Activated CD8-positive, alpha-beta memory T cell treated with anti-CD3 and anti-CD28 coated beads for 24 hours (primary cell): ENCODE measurements around the gene COL18A1.
A peak's percentile ranks its signal among the peaks of the same experiment; 100 is the strongest.

Source experiments
- DNase-seq: peaks from one replicate; pipeline ENCODE4 v3.0.0-alpha.2; 2020

COL18A1 gene

DNA sequence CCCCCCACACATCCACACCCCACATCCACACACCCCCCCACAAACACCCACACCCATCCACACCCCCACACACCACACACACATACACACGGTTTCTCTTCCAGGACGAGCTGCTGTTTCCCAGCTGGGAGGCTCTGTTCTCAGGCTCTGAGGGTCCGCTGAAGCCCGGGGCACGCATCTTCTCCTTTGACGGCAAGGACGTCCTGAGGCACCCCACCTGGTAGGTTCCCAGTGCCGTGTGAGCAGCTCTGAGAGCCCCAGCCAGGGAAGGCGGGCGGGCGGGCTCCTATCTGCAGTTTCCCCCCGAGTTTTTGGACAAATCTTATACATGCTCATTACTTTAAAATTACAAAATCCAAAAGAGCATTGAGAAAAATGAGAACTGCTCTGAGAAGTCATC lies 106.0 kb downstream of the COL18A1 start:
- DNase-seq, result no peak

DNA sequence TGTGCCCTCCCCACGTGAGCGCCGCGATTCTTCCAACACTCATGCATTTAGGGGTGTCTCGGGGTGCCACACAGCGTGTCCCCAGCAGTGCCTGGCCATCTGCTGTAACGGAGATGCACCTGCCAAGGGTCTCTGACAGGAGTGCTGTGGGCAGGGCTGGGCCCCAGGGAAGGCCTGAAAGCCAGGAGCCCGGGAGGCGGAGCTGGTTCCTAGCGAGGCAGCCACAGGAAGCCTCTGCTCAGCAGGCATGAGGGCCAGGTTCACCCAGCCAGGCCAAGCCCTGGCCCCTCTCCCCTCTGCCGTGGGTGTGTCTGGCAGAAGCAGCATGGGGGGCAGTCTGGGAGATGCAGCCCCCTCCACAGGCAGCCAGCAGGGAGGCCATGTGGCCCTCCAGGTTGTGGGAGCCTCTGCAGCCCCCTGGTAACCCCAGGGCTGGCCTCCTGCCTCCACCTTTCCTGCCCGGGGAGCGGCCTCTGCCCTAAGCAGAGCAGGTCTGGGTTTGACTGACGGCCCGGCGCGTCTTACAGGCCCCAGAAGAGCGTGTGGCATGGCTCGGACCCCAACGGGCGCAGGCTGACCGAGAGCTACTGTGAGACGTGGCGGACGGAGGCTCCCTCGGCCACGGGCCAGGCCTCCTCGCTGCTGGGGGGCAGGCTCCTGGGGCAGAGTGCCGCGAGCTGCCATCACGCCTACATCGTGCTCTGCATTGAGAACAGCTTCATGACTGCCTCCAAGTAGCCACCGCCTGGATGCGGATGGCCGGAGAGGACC lies 106.9 kb downstream of the COL18A1 start:
- DNase-seq, result no peak

DNA sequence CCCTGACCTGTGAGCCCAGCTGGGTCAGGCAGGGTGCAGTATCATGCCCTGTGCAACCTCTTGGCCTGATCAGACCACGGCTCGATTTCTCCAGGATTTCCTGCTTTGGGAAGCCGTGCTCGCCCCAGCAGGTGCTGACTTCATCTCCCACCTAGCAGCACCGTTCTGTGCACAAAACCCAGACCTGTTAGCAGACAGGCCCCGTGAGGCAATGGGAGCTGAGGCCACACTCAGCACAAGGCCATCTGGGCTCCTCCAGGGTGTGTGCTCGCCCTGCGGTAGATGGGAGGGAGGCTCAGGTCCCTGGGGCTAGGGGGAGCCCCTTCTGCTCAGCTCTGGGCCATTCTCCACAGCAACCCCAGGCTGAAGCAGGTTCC lies 107.6 kb downstream of the COL18A1 start:
- no peak for DNase-seq

DNA sequence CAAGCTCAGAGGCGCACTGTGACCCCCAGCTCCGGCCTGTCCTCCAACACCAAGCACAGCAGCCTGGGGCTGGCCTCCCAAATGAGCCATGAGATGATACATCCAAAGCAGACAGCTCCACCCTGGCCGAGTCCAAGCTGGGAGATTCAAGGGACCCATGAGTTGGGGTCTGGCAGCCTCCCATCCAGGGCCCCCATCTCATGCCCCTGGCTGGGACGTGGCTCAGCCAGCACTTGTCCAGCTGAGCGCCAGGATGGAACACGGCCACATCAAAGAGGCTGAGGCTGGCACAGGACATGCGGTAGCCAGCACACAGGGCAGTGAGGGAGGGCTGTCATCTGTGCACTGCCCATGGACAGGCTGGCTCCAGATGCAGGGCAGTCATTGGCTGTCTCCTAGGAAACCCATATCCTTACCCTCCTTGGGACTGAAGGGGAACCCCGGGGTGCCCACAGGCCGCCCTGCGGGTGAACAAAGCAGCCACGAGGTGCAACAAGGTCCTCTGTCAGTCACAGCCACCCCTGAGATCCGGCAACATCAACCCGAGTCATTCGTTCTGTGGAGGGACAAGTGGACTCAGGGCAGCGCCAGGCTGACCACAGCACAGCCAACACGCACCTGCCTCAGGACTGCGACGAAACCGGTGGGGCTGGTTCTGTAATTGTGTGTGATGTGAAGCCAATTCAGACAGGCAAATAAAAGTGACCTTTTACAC lies 108.2 kb downstream of the COL18A1 start:
- no peak for DNase-seq

DNA sequence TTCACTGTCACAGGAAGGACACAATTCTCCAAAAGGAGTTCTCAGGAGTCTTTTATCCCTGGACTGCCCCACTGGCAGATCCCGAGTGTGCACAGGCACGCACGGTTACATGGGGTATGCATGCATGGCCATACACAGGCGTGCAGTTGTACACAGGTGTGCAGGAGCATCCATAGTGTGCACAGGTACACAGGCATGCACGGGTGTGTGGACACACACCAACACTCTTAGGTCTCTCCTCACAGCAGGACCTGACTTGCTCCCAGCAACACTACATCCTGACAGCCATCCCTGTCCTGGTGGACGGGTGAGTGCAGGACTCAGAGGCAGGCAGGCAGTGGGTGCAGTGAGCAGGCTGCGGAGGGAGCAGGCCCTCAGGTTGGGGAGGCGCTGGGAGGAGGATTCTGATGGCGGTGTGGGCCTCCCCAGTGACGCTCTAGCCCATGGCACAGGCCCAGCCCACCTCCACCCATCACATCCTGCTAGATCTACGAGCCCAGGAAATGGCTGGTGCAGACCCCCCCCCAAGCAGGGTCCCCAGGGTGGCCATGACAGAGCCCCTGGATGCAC lies 108.9 kb downstream of the COL18A1 start:
- no peak for DNase-seq

DNA sequence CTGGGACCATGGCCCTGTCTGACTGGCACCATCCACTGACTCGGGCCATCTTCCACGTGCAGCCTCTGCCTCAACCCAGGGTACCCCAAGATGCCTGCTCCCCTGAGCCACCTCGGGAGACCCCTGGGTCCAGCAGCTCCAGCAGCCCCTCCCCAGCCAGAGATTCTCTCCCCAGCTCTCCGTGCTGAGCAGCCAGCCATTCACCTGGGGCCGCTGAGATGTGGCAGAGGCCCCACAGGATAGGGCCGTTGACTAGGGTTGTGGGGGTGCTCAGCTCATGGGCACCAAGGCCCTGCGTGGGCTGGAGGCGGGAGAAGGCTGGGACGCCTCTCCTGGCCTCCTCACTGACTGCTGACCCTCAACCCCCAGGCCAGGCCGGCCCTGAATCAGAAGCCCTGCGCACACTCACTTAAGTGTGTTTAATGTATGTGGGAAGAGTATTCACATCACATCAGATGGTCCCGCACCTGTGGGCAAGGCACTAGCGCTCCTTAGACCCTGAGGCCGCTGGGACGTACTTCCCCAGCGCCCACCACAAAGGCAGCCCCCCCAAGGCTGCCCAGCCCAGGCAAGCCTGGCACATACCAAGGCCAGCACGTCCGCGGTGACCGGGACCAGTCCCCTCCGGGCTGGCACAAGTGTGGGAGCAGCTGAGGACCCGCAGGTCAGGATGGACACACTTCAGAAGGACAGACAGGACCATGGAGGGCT lies 109.5 kb downstream of the COL18A1 start:
- DNase-seq, result no peak

- no peak for DNase-seq
These were observed 110.5 kb downstream of the COL18A1 start for GRCh38 chr21:45515241-45516061.

- no peak for DNase-seq
These were observed 111.2 kb downstream of the COL18A1 start for GRCh38 chr21:45516071-45516670.

- DNase-seq, result no peak
These were observed 111.7 kb downstream of the COL18A1 start for GRCh38 chr21:45516671-45517151.

DNA sequence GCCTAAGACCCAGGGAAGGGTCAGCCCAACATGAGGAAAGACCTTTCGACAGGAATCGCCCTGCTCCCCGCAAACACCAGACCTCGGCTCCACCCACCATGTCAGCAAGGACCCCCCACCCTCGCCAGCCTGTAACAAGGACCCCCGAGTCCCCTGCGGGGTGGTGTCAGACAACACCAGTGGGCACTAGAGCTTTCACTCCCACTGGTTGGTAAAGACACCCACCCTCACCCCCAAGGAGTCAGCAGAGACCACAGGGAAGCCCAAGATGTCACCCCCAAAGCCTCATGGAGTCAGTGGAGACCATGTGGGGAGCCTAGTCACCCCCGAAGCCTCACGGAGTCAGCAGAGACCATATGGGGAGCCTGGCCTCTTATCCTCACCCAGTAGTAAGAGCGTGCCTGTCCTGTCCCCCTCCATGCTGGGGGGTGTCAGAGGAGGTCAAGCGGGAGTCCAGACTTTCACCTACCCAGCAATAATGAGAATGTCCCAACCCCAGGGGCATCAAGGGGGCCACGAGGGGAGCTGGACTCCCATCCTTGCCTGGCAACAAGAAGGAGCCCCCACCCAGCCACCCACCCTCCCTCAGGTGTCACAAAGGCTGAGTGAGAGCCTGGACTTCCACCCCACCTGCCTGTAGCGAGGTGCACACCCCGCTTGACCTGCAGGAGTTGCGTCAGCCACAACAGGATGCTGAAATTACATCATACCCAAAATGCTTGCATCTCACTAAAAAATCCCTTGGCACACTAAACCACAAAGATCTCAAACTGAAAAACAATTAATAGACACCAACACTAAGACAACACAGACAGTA lies 112.5 kb downstream of the COL18A1 start:
- no peak for DNase-seq

DNA sequence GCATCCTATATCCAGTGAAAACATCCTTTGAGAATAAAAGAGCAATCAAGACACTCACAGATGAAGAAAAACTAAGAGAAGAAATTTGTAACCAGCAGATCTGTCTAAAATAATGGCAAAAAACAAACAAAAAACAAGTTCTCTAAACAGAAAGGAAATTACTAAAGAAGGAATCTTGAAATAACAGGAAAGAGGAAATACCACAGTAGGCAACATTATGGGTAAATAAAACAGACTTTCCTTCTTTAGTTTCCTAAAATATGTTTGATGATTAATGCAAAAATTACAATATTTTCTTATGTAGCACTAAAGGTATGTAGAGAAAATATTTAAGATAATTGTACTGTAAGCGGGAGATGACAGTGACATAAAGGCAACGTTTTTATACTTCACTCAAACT lies 113.8 kb downstream of the COL18A1 start:
- DNase-seq, result no peak

DNA sequence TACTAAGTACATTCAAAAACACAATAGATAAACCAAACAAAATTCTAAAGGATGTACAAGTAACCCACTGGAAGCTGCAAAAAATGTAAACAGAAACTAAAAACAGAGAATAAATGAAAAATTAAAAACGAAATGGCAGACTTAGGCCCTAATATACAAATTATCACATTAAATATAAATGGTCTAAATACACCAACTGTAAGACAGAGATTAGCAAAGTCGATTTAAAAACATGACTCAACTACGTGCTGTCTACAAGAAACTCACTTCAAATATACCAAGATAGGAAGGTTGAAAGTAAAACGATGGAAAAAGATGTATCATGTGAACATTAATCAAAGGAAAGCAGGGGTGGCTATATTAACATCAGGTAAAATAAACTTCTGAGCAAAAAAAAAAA lies 114.2 kb downstream of the COL18A1 start:
- no peak for DNase-seq

GRCh38 chr21:45521241-45521640 lies 116.3 kb downstream of the COL18A1 start:
- no peak for DNase-seq

DNA sequence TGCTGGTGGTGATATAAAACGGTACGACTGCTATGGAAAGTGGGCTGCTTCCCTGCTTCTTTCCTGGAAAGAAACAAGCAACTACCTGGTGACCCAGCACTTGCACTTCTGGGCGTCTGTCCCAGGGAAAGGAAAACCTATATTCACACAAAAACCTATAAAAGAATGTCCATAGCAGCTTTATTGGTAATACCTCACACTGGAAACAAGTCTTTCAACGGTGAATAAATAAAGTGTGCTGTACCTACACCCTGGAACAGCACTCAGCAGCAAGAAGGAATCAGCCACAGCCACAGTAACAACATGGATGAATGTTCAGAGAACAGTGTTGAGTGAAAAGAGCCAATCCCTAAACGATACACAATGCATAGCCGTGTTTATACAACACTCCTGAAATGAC lies 117.4 kb downstream of the COL18A1 start:
- no peak for DNase-seq

- peak; percentile 38 for DNase-seq
These were observed 118.0 kb downstream of the COL18A1 start for GRCh38 chr21:45522986-45523385.

- peak; percentile 54 for DNase-seq
These were observed 118.6 kb downstream of the COL18A1 start for GRCh38 chr21:45523411-45524101.

GRCh38 chr21:45524756-45525152 lies 119.8 kb downstream of the COL18A1 start:
- no peak for DNase-seq

GRCh38 chr21:45525153-45525909 lies 120.4 kb downstream of the COL18A1 start:
- DNase-seq, result peak; percentile 53

DNA sequence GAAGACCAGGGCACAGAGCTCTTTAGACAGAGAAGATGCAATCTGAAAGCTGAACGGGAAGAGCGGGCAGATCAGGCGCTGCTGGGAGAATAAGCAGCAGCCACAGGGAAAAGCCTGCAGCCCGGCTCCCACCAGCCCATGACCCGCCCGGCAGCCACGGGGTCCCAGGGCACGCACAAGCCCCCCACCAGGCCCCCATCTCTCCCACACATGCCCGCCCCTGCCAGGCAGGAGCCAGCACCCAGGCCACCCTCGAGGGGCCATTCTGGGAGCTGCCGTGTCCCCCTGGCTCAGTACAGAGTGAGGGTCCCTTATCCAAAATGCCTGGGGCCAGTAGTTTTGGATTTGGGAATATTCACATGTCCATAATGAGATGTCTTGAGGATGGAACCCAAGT lies 120.9 kb downstream of the COL18A1 start:
- peak; percentile 52 for DNase-seq
